UCSD-AML1 (cell line): ENCODE measurements around the gene PIK3C2B.

ENCODE experiments used
- DNase-seq: peaks from one replicate; lab custom pipeline; 2025; ENCODE audit not compliant: unreplicated experiment; lab: John Stamatoyannopoulos, UW

Gene PIK3C2B

GRCh38 chr1:204478921-204479320, 15.7 kb downstream of the PIK3C2B start:
- DNase-seq = no peak

- no peak for DNase-seq
These were observed 16.3 kb downstream of the PIK3C2B start for GRCh38 chr1:204478172-204478899.

DNA sequence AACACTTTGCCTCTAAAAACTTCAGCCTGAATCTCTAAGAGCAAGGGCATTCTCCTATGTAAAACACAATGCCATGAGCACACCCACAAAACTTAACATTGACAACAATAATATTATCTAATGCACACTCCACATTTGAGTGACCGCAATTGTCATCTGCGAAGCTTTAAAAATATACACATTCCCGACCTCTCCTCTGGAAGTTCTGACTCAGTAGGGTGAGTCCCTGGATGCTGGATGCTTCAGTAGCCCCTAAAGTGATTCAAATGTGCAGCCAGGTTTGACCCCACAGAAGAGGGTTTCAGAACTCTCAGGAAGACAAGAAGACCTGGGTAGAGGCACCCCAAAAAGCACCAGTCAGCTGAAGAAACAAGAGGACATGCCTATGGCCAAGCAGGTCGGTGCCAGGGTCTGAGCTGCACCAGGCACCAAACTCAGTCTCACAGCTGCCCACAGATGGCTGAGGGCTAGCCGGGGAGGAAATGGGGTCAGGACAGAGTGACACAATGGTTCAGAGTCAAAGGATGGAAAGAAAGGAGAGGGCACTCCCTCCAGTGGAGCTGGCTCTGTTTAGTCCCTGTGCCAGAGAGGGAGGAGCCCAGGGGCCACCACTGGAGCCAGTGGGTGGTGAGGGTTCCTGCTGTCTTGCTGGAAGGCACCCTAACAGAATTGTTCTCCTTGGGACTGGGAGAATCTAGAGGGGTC, 17.4 kb downstream of the PIK3C2B start:
- peak; percentile 25 for DNase-seq

DNA sequence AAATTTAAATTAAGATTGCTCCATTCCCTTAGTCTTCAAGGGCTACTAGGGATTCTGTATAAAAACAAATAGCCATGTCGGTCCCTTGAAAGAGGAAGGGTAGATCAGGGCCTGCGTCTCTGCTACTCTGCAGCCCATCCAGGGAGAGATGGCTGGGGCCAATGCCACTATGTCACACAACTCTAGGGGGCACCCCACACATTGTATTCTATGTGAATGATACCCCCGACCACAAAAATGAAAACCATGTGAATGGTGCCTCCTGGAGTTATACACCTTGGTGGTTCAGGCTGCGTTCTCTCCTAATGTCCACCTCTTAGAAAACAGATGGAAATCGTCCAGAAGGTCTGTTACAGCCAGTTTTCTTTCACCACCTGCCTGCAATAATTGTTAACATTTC, 18.0 kb downstream of the PIK3C2B start:
- DNase-seq = no peak

- DNase-seq = peak; percentile 49
These were observed 18.8 kb downstream of the PIK3C2B start for GRCh38 chr1:204475656-204476432.

DNA sequence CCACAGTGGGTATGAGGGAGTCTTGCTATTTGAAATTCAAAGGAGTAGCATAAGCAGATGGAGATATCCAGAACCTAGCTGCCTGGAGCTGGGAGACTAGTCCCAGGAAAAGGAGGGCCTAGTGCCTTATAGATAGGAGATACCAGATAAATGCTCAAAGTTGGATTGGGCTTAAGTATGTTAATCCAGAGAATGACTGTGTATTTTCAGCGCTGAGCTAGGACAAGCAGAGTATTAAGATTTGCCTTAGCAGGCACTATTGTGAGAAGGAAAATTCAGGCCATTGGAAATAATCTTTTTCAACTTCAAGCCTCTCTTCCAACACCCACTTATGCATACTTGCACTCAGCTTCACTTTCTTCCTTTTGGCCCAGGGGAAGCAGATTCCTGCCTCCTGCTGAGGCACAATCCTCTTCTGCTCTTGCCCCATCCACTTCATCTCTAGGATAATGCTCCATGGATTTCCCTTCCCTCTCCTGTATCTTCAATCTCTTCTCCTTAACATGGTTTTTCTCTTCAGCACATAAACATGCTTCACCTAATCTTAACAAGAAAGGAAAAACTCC, 21.1 kb downstream of the PIK3C2B start:
- no peak for DNase-seq

DNA sequence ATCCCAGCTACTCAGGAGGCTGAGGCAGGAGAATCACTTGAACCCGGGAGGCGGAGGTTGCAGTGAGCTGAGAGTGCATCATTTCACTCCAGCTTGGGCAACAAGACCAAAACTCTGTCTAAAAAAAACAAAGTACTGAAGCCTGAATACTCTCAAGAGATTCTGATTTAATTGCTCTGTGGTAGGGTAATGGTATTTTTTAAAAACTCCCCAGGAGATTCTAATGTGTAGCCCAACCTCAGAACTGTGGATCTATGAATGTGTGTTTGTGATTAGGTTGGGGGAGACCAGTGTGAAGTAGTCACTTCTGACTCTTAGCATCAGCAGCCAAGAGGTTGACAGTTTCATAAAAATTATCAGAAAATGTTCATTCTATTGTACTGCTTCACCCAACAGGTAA, 21.9 kb downstream of the PIK3C2B start:
- DNase-seq = no peak

DNA sequence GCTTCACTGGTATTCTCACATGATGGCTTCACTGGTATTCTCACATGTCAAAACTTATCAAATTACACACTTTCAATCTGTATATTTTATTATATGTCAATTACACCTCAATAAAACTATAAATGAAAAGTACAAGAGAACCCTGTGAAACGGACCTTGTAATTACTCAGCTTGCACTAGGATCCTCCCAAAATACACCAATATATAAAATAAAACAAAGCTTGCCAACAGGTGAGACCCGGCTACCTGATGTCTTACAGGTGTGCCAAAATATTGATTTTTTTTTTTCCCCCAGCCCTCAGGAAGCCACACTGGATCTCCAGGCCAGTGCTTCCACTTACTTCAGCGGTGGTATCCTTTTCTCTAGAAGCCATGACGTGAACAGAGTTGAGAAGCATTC, 22.9 kb downstream of the PIK3C2B start:
- DNase-seq = no peak

DNA sequence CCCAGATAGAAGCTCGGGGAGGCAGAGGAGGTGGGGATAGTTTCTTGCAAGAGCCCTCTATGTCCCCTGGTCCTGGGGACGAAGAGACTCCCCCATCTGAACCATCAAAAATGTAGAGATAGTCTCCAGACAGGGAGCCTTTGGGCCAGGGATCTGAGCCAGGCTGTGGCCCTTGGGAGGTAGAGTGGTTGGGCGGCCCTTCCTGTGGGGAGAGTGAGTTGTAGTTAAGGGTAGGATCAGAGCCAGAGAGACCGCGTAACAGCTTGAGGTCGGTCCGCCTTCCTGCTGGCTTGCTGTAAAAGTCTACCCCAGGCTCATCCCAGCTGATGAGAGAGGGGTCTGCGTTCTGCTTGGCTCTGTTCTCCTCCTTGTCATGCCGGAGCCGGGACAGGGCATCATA, 25.3 kb downstream of the PIK3C2B start:
- DNase-seq = no peak

GRCh38 chr1:204468766-204469302, 25.8 kb downstream of the PIK3C2B start:
- DNase-seq = no peak

DNA sequence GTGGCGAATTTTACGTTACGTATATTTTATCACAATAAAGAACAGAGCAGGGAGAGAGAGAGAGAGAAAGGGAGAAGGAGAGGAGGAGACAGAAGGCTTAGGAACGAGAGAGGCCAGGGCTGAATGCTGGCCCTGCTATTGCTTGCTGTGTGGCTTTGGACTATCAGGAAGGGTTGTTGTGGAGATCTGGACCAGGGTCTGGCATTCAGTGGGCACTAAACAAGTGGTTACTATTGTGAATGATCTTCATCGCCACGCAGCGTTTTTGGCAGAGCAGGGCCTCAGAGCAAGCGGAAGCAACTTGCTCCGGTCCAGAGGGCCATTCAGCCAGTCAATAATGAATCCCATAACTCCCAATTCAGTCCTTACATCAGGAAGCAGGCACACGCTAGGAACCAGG, 26.4 kb downstream of the PIK3C2B start:
- DNase-seq = no peak

DNA sequence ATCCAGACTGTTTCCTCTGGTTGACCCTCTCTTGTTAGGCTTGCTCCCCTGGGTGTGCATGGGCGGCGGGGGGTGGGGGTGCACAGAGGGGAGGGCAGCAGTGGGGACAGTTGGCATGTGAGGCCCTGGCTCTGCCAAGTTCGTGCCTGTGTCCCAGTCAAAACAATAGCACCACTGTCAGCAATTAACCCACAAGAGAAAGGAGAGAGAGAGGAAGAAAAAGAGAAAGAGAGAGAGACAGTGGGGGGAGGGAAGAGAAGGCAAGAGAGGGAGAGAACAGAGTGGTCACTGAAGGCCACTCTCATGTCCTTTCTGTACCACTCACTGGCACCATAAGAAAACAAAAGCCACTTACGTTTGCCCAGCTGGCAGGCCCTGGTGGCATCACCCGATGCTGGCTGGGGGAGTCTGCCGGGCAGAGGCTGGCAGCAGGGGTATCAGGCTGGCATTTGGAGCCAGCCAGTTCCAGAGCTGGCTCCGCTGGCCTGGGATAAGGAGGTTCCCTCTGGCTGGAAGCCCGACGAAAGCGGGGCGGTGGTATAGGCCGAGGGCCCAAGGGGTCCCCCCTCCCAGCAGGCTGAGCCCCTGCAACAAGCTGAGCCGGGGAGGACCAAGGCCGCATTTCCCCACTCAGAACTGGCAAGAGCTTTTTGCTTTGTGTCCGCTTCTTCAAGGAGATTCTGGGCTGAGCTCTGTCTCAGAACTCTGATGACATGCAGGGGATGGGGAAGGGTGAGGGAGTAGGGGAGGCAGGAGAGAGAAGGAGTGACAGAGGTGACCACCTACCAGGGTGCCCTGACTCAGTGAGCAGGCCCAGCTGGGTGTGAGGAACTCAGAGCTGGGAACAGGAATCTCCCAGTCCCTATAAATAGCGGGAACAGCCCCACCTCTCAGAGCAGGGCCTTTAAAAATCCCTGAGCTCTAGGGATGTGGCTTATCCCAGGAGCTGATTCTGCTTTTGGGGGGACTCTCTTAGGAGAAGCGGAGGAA, 27.9 kb downstream of the PIK3C2B start:
- DNase-seq = no peak

DNA sequence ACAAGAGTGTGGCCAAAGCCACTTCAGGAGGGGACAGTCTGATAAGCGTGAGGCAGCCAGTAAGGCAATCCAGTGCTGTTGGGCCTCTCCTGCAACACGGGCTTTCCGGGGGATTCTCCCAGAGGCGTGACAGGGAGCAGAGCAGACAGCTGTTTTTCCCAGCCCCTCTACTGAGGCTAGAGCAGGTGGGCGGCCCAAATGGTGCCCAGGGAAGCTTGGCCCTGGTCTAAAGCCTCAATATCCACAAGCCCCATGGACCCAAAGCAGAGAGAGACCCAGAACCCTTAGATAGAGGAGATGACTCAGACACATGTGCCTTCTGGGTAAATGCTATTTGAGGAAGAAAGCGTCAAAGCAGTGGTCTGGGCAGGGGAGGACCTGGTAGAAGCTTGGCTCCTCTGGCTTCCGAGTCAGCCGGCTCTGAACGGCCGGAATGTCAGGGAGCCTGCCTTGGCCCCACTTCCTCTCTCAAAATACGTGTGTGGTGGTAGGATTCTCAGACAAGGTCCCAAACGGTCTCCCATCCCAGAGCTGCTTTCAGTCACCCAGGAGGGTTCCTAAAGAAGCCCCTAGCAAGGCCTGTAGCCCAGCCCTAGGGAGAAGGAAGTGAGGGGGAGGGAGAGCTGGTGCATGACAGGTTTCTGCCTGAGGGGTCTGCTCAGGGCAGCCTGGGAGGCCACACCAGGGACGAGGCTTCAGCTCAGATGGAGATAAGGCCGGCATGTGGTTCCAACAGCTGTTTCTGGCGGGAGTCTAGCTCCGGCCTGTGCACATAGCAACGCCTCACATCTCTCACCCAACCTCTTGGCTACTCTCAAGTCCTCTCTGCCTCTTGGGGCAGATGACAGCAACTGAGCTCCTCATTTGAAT, 28.8 kb downstream of the PIK3C2B start:
- DNase-seq = peak; percentile 86

GRCh38 chr1:204464701-204465100, 29.9 kb downstream of the PIK3C2B start:
- DNase-seq = no peak

GRCh38 chr1:204464187-204464631, 30.4 kb downstream of the PIK3C2B start:
- DNase-seq = peak; percentile 26

GRCh38 chr1:204463125-204464060, 31.2 kb downstream of the PIK3C2B start:
- no peak for DNase-seq

- DNase-seq = no peak
These were observed 32.4 kb downstream of the PIK3C2B start for GRCh38 chr1:204462229-204462561.
